ENCODE measurements around the gene CAAP1. TPM values are rescaled to one million over a fixed set of nuclear protein-coding genes. Genes with fewer than 3 reads are reported as not detected.
"Not testable (repeated sequence)": the region's sequence is repeated elsewhere in the genome, so short reads cannot be mapped to it uniquely, and the experiment has no call there.

CAAP1 gene
- total RNA-seq, 1 experiment from 2014 or later = 12.5 TPM

DNA sequence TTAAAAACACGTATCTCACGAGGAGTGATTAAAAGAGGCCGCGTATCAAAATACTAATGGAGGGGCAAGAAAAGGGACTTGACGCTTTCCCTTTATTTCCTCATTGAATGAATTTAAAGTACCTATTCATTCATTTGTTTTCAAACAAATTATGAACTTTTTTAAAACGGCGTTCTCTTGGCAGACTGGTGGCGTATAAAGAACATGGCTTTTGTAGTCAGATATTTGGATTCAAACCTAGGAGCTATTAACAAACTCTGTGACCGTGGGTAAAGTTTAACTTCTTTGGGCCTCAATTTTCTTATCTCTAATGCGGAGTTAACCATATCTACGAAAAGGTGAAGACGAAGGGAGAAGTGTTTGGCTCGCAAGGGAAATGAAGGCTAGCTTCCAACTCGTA, 876 bp downstream of the CAAP1 start:
- H3K9me3 Mint-ChIP-seq (ENCODE audit: low read depth, unreplicated experiment) = peaks cover 2% of the 10 kb centered on the region
- peak overlapping the region; percentile 100 for H3K4me3 Mint-ChIP-seq (ENCODE audit: low read depth, unreplicated experiment)
- H3K4me1 Mint-ChIP-seq (ENCODE audit: low read depth, unreplicated experiment) = peaks cover 10% of the 10 kb centered on the region
- BruUV-seq (replicated peaks) = TSS peak; percentile 62
- intact Hi-C loops (cut with micrococcal nuclease; ENCODE audit: unreplicated experiment) = no loop called here
- H3K27ac Mint-ChIP-seq (ENCODE audit: unreplicated experiment) = peak overlapping the region; percentile 100
- no peak for TF ChIP-seq CTCF (IDR thresholded peaks at IDR 0.05; ENCODE audit: unreplicated experiment)
- peaks cover 27% of the 10 kb centered on the region for H3K36me3 Mint-ChIP-seq (ENCODE audit: insufficient read depth, unreplicated experiment)
- CTCF ChIA-PET = interaction anchor here (0.6 kb wide), 1 partner anchor 315 kb away, joined by 3 read pairs; no protein-coding TSS in a partner anchor
- H3K27me3 Mint-ChIP-seq (ENCODE audit: unreplicated experiment) = no peaks in the 10 kb centered on the region
- DNase-seq = no peak

GRCh38 chr9:26888271-26888670, 4.3 kb downstream of the CAAP1 start:
- no peak for TF ChIP-seq CTCF (IDR thresholded peaks at IDR 0.05; ENCODE audit: unreplicated experiment)
- Mint-ChIP-seq H3K4me1 (ENCODE audit: low read depth, unreplicated experiment) (peaks cover 10% of the 10 kb centered on the region), H3K27ac (ENCODE audit: unreplicated experiment) (no peak overlapping the region)

GRCh38 chr9:26882154-26882553, 10.4 kb downstream of the CAAP1 start:
- CTCF ChIA-PET = no interaction called here
- no peaks in the 10 kb centered on the region for H3K4me1 Mint-ChIP-seq (ENCODE audit: low read depth, unreplicated experiment)
- BruUV-seq (replicated peaks) = no TSS peak
- no peak overlapping the region for H3K4me3 Mint-ChIP-seq (ENCODE audit: low read depth, unreplicated experiment)
- no peak overlapping the region for H3K27ac Mint-ChIP-seq (ENCODE audit: unreplicated experiment)
- no peak for DNase-seq
- H3K9me3 Mint-ChIP-seq (ENCODE audit: low read depth, unreplicated experiment) = no peaks in the 10 kb centered on the region
- H3K27me3 Mint-ChIP-seq (ENCODE audit: unreplicated experiment) = no peaks in the 10 kb centered on the region
- intact Hi-C loops (cut with micrococcal nuclease; ENCODE audit: unreplicated experiment) = no loop called here
- no peak for TF ChIP-seq CTCF (IDR thresholded peaks at IDR 0.05; ENCODE audit: unreplicated experiment)
- peaks cover 3% of the 10 kb centered on the region for H3K36me3 Mint-ChIP-seq (ENCODE audit: insufficient read depth, unreplicated experiment)

More at GRCh38 chr9:26888271-26888670, 4.3 kb downstream of the CAAP1 start:
- no peak overlapping the region for H3K4me3 Mint-ChIP-seq (ENCODE audit: low read depth, unreplicated experiment)
- DNase-seq = no peak
- peaks cover 27% of the 10 kb centered on the region for H3K36me3 Mint-ChIP-seq (ENCODE audit: insufficient read depth, unreplicated experiment)
- BruUV-seq (replicated peaks) = no TSS peak
- H3K9me3 Mint-ChIP-seq (ENCODE audit: low read depth, unreplicated experiment) = no peaks in the 10 kb centered on the region
- intact Hi-C loops (cut with micrococcal nuclease; ENCODE audit: unreplicated experiment) = no loop called here
- no peaks in the 10 kb centered on the region for H3K27me3 Mint-ChIP-seq (ENCODE audit: unreplicated experiment)
- CTCF ChIA-PET = no interaction called here

DNA sequence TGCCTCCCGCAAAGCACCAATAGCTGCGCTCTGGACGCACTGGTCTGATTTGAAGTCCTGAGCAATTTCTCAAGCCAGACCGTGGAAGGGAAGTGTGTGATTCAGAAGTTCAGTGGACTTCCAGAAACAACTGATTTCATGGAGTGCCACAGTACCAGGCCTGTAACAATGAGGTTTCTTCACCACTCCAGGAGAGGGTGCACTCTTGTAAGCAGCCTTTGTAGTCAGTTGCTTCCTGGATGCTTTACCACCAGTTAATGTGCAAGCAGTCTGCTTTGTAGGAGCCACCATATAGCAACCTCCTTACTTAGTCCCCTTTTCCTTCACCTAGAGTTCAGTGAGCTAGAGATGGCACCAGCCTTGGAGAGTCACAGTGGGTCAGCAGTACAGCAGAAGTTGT, 12.3 kb downstream of the CAAP1 start:
- H3K4me1 Mint-ChIP-seq (ENCODE audit: low read depth, unreplicated experiment) = no peaks in the 10 kb centered on the region
- CTCF ChIA-PET = no interaction called here
- intact Hi-C loops (cut with micrococcal nuclease; ENCODE audit: unreplicated experiment) = no loop called here
- DNase-seq = no peak
- BruUV-seq (replicated peaks) = no TSS peak
- TF ChIP-seq CTCF (IDR thresholded peaks at IDR 0.05; ENCODE audit: unreplicated experiment) = no peak
- peaks cover 3% of the 10 kb centered on the region for H3K36me3 Mint-ChIP-seq (ENCODE audit: insufficient read depth, unreplicated experiment)
- no peak overlapping the region for H3K27ac Mint-ChIP-seq (ENCODE audit: unreplicated experiment)
- H3K9me3 Mint-ChIP-seq (ENCODE audit: low read depth, unreplicated experiment) = no peaks in the 10 kb centered on the region
- H3K27me3 Mint-ChIP-seq (ENCODE audit: unreplicated experiment) = no peaks in the 10 kb centered on the region
- no peak overlapping the region for H3K4me3 Mint-ChIP-seq (ENCODE audit: low read depth, unreplicated experiment)

DNA sequence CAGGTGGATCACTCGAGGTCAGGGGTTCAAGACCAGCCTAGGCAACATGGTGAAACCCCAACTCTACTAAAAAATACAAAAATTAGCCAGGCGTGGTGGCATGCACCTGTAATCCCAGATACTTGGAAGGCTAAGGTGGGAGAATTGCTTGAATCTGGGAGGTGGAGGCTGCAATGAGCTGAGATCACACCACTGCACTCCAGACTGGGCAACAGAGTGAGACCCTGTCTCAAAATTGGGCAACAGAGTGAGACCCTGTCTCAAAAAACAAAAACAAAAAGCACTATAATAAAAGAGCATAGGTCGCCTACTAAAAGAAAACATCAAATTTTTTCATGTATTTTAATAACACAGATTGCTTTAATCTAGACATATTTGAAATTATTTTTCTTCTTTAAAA, 17.4 kb downstream of the CAAP1 start:
- H3K36me3 Mint-ChIP-seq (ENCODE audit: insufficient read depth, unreplicated experiment); H3K4me3 Mint-ChIP-seq (ENCODE audit: low read depth, unreplicated experiment); CTCF ChIA-PET; H3K4me1 Mint-ChIP-seq (ENCODE audit: low read depth, unreplicated experiment); BruUV-seq (replicated peaks); DNase-seq; intact Hi-C loops (cut with micrococcal nuclease; ENCODE audit: unreplicated experiment); H3K9me3 Mint-ChIP-seq (ENCODE audit: low read depth, unreplicated experiment); H3K27ac Mint-ChIP-seq (ENCODE audit: unreplicated experiment); H3K27me3 Mint-ChIP-seq (ENCODE audit: unreplicated experiment): not testable (repeated sequence)
